ENCODE measurements around the gene DDX49. TPM values are rescaled to one million over a fixed set of nuclear protein-coding genes. Genes with fewer than 3 reads are reported as not detected.
"Not testable (repeated sequence)": the region's sequence is repeated elsewhere in the genome, so short reads cannot be mapped to it uniquely, and the experiment has no call there.

DDX49 gene
- total RNA-seq, 1 donor from 2014 or later: 68.3 TPM

DNA sequence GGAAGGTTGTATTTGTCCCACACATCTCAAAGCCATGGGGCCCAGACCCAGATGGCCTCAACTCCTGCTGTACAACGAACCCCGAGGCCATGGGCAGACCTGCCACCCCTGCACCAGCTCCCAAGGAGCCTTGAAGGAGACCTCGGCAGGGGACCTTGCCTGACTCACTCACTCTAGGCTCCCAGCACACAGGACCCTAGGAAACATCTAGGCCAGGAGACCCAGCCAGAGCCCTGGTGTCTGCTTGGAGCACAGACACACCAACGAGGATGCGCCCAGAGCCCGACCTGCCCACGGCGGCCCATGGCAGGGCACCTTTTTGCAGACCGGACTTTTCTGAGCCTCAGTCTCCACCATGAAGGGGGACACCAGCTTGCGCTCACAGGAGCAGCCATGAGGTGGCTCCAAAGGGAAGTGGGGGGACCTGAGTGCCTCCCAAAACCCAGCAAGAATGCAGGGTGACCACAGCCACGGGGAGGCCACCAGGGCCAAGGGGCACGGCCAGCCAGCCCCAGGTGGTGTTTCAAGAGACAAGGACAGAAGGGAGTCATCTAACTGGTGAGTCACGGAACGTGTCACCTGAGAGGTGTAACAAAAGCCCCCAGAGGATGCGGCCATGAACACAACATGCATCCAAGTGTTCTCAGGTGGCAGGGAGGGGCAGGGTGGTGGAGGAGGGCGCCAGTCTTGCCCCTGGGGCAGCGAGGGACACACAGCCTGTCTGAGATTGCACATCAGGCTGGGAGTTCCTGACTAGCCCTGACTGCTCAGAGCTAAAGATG is 18.6 kb upstream of the DDX49 start:
- Histone ChIP-seq H3K27me3 (ENCODE audit: insufficient read depth, low read length) (no peaks in the 10 kb centered on the region), H2AFZ (ENCODE audit: low read depth, low read length) (no peak overlapping the region), H3K27ac (ENCODE audit: low read depth, low read length) (no peak overlapping the region), H3K9ac (ENCODE audit: low read length) (no peak overlapping the region), H3K9me3 (ENCODE audit: insufficient read depth, low read depth, low read length) (no peaks in the 10 kb centered on the region), H3K36me3 (ENCODE audit: insufficient read depth, low read length) (no peaks in the 10 kb centered on the region), H4K20me1 (ENCODE audit: insufficient read depth, low read length) (peaks cover 62% of the 10 kb centered on the region), H3K4me2 (ENCODE audit: low read length) (no peak overlapping the region), H3K79me2 (ENCODE audit: insufficient read depth, low read length) (no peaks in the 10 kb centered on the region), H3K4me3 (ENCODE audit: insufficient read depth, low read depth, low read length) (no peak overlapping the region), H3K4me1 (ENCODE audit: insufficient read depth, low read length) (no peaks in the 10 kb centered on the region)
- DNase-seq (ENCODE audit: low read depth): no peak
- H3K9me3 Mint-ChIP-seq (ENCODE audit: unreplicated experiment): no peaks in the 10 kb centered on the region
- peaks cover 10% of the 10 kb centered on the region for H3K36me3 Mint-ChIP-seq (ENCODE audit: low read depth, unreplicated experiment)
- no peak for TF ChIP-seq EZH2 (IDR thresholded peaks at IDR 0.05; ENCODE audit: insufficient read depth, low read length)
- no peak for TF ChIP-seq CTCF (IDR thresholded peaks at IDR 0.05; ENCODE audit: insufficient read depth, low read depth, low read length)
- FAIRE-seq: no peak
- no peaks in the 10 kb centered on the region for H3K27me3 Mint-ChIP-seq (ENCODE audit: low read depth, unreplicated experiment)
- peaks cover 2% of the 10 kb centered on the region for H3K4me1 Mint-ChIP-seq (ENCODE audit: low read depth, unreplicated experiment)
- H3K4me3 Mint-ChIP-seq (ENCODE audit: unreplicated experiment): no peak overlapping the region
- no peak overlapping the region for H3K27ac Mint-ChIP-seq (ENCODE audit: unreplicated experiment)

DNA sequence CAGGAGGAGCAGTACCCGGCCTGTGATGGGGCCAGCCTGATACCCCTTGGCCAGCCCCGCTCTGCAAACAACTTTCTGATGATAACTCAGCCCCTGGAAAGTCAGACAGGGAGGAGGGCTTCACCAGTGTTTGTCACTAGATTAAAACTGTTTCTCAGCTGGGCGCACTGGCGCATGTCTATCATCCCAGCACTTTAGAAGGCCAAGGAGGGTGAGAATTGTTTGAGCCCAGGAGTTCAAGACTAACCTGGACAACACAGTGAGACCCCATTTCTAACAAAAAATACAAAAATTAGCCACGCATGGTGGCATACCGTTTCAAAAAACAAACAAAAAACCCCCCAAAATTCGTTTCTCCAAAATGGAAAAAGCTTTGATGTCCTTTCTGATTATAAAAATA is 18.0 kb upstream of the DDX49 start:
- H2AFZ ChIP-seq (ENCODE audit: low read depth, low read length): no peak overlapping the region
- H3K36me3 Mint-ChIP-seq (ENCODE audit: low read depth, unreplicated experiment): peaks cover 10% of the 10 kb centered on the region
- H3K4me1 Mint-ChIP-seq (ENCODE audit: low read depth, unreplicated experiment): peaks cover under 1% of the 10 kb centered on the region
- H3K4me2 ChIP-seq (ENCODE audit: low read length): no peak overlapping the region
- peaks cover 67% of the 10 kb centered on the region for H4K20me1 ChIP-seq (ENCODE audit: insufficient read depth, low read length)
- H3K9me3 ChIP-seq (ENCODE audit: insufficient read depth, low read depth, low read length): no peaks in the 10 kb centered on the region
- FAIRE-seq (no peak), DNase-seq (ENCODE audit: low read depth) (no peak)
- H3K36me3 ChIP-seq (ENCODE audit: insufficient read depth, low read length): no peaks in the 10 kb centered on the region
- H3K27me3 Mint-ChIP-seq (ENCODE audit: low read depth, unreplicated experiment): no peaks in the 10 kb centered on the region
- H3K27ac ChIP-seq (ENCODE audit: low read depth, low read length): no peak overlapping the region
- TF ChIP-seq EZH2 (IDR thresholded peaks at IDR 0.05; ENCODE audit: insufficient read depth, low read length) (no peak), CTCF (IDR thresholded peaks at IDR 0.05; ENCODE audit: insufficient read depth, low read depth, low read length) (no peak)
- H3K4me1 ChIP-seq (ENCODE audit: insufficient read depth, low read length): no peaks in the 10 kb centered on the region
- H3K9ac ChIP-seq (ENCODE audit: low read length): no peak overlapping the region
- H3K9me3 Mint-ChIP-seq (ENCODE audit: unreplicated experiment): no peaks in the 10 kb centered on the region
- H3K79me2 ChIP-seq (ENCODE audit: insufficient read depth, low read length): no peaks in the 10 kb centered on the region
- no peaks in the 10 kb centered on the region for H3K27me3 ChIP-seq (ENCODE audit: insufficient read depth, low read length)
- H3K4me3 Mint-ChIP-seq (ENCODE audit: unreplicated experiment): no peak overlapping the region
- no peak overlapping the region for H3K4me3 ChIP-seq (ENCODE audit: insufficient read depth, low read depth, low read length)
- H3K27ac Mint-ChIP-seq (ENCODE audit: unreplicated experiment): no peak overlapping the region

DNA sequence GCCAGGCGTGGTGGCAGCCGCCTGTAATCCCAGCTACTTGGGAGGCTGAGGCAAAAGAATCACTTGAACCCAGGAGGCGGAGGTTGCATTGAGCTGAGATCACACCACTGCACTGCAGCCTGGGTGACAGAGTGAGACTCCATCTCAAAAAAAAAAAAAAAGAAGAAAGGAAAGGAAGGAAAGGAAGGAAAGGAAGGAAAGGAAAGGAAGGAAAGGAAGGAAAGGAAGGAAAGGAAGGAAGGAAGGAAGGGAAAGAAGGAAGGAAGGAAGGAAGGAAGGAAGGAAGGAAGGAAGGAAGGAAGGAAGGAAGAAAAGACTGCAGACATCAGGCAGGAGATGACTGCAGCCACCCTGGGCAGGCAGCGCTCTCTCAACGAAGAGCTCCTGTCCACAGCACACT is 17.0 kb upstream of the DDX49 start:
- H3K27me3 Mint-ChIP-seq (ENCODE audit: low read depth, unreplicated experiment); FAIRE-seq; H3K27ac Mint-ChIP-seq (ENCODE audit: unreplicated experiment): not testable (repeated sequence)

More for the DNA sequence above, 17.0 kb upstream of the DDX49 start:
- H3K4me1 ChIP-seq (ENCODE audit: insufficient read depth, low read length); H3K4me1 Mint-ChIP-seq (ENCODE audit: low read depth, unreplicated experiment); H3K9ac ChIP-seq (ENCODE audit: low read length); H3K36me3 ChIP-seq (ENCODE audit: insufficient read depth, low read length); H3K4me3 Mint-ChIP-seq (ENCODE audit: unreplicated experiment); H3K9me3 ChIP-seq (ENCODE audit: insufficient read depth, low read depth, low read length); H3K4me2 ChIP-seq (ENCODE audit: low read length); H3K27ac ChIP-seq (ENCODE audit: low read depth, low read length); H2AFZ ChIP-seq (ENCODE audit: low read depth, low read length); H3K27me3 ChIP-seq (ENCODE audit: insufficient read depth, low read length); H3K36me3 Mint-ChIP-seq (ENCODE audit: low read depth, unreplicated experiment); H3K79me2 ChIP-seq (ENCODE audit: insufficient read depth, low read length); DNase-seq (ENCODE audit: low read depth); H3K9me3 Mint-ChIP-seq (ENCODE audit: unreplicated experiment); H3K4me3 ChIP-seq (ENCODE audit: insufficient read depth, low read depth, low read length): not testable (repeated sequence)
- peaks cover 67% of the 10 kb centered on the region for H4K20me1 ChIP-seq (ENCODE audit: insufficient read depth, low read length)
